Measurements from ENCODE around the gene ROR2. TPM values are rescaled to one million over a fixed set of nuclear protein-coding genes. Genes with fewer than 3 reads are reported as not detected.

Gene ROR2
- total RNA-seq, 1 donor from 2014 or later, result 0.74 TPM

DNA sequence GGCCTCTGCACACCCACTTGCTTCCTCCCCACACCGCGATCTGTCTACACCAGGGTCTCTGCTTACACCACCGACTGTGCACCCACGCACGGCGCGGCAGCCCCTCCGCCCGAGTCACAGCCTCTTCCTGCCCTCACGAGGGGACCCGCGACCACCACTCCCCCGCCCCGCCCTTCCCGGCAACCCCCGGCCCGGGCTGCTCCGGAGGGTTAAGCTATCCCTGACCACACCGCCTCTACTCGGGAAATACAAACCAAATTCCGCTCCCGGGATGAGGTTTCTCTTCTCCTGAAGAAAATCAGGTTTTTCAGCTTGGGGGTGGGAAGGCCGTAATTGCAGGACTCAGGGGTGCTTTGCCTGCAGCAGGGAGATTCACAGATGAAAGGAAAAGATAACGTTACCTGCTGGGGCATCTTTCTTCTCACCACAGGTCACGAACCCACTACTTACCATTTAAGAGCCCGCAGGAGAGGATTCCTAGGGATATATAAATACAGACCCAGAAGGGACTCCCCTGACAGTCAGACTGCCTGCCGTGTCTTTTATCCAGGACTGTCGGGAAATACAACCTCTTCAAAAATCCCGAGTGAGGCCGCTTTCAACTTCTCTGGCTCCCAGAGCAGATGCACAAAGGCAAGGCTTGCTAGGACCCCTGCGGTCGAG is 63.5 kb downstream of the ROR2 start:
- Histone ChIP-seq H3K9me3 (replicated peaks) (no peaks in the 10 kb centered on the region), H3K4me3 (no peak overlapping the region), H3K27me3 (ENCODE audit: low read depth) (peaks cover 30% of the 10 kb centered on the region), H3K36me3 (no peaks in the 10 kb centered on the region), H3K27ac (replicated peaks) (no peak overlapping the region), H3K4me1 (no peaks in the 10 kb centered on the region)
- no peak for TF ChIP-seq CTCF (IDR thresholded peaks at IDR 0.05; ENCODE audit: borderline replicate concordance)
- intact Hi-C loops (cut with micrococcal nuclease), result no loop called here
- DNase-seq, result no peak

- peaks cover 30% of the 10 kb centered on the region for H3K27me3 ChIP-seq (ENCODE audit: low read depth)
- DNase-seq, result no peak
- H3K36me3 ChIP-seq, result no peaks in the 10 kb centered on the region
- no peak for TF ChIP-seq CTCF (IDR thresholded peaks at IDR 0.05; ENCODE audit: borderline replicate concordance)
- H3K4me1 ChIP-seq, result peaks cover 3% of the 10 kb centered on the region
- intact Hi-C loops (cut with micrococcal nuclease), result no loop called here
- no peak overlapping the region for H3K27ac ChIP-seq (replicated peaks)
- no peak overlapping the region for H3K4me3 ChIP-seq
- no peaks in the 10 kb centered on the region for H3K9me3 ChIP-seq (replicated peaks)
These were observed 64.1 kb downstream of the ROR2 start for GRCh38 chr9:91885746-91886413.

DNA sequence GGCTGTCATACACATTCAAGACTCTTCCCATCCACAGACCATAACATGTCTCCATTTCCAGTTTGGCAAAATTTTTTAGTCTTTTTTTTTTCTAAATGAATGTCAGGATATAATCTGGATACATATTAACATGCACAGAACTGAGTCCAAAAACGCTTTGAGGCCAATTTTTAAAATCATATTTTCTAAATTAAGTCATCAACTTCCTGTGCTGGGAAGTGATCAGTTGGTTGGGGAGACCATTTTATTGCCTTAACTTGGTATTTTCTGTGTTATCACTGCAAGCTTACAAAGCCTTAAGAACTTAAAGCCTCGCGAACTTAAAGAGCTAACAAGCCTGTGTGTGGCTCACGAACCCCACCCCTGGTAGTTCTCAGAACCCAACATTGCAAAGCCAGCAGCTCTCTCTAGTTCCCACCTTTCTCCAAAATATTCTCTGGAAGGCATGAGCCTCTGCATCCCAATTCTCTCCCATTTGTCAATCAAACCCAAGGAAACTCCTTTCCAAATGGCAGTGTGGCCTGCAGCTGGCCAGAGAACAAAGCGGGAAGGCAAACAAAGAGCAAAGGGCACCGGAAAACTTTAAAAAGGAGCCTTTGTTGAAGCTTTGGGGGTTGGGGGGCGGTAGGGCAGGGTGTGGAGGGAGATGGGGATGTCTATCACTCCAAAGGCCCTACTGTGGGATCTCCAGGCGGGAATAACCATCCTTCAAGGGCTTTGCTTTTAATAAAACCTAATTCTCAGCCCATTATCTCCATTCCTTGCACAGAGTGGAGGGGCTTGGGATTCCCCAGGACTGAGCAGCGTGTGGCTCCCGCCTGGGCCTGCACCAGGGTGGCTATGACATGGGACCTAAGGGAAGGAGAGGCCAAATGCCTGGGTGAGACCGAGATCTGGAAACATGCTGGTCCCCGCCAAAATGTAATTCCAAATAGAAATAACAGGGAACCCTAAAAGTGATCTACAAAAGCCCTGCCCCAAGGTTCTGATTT is 65.0 kb downstream of the ROR2 start:
- H3K9me3 ChIP-seq (replicated peaks), result no peaks in the 10 kb centered on the region
- peaks cover 30% of the 10 kb centered on the region for H3K27me3 ChIP-seq (ENCODE audit: low read depth)
- intact Hi-C loops (cut with micrococcal nuclease), result no loop called here
- H3K4me1 ChIP-seq, result peaks cover 11% of the 10 kb centered on the region
- DNase-seq, result no peak
- TF ChIP-seq CTCF (IDR thresholded peaks at IDR 0.05; ENCODE audit: borderline replicate concordance), result no peak
- H3K4me3 ChIP-seq, result no peak overlapping the region
- H3K27ac ChIP-seq (replicated peaks), result no peak overlapping the region
- no peaks in the 10 kb centered on the region for H3K36me3 ChIP-seq

- H3K27me3 ChIP-seq (ENCODE audit: low read depth), result peaks cover 30% of the 10 kb centered on the region
- no peak overlapping the region for H3K4me3 ChIP-seq
- intact Hi-C loops (cut with micrococcal nuclease), result no loop called here
- no peak overlapping the region for H3K27ac ChIP-seq (replicated peaks)
- no peaks in the 10 kb centered on the region for H3K9me3 ChIP-seq (replicated peaks)
- H3K36me3 ChIP-seq, result no peaks in the 10 kb centered on the region
- peaks cover 11% of the 10 kb centered on the region for H3K4me1 ChIP-seq
- DNase-seq, result no peak
- no peak for TF ChIP-seq CTCF (IDR thresholded peaks at IDR 0.05; ENCODE audit: borderline replicate concordance)
These were observed 65.9 kb downstream of the ROR2 start for GRCh38 chr9:91884153-91884552.

DNA sequence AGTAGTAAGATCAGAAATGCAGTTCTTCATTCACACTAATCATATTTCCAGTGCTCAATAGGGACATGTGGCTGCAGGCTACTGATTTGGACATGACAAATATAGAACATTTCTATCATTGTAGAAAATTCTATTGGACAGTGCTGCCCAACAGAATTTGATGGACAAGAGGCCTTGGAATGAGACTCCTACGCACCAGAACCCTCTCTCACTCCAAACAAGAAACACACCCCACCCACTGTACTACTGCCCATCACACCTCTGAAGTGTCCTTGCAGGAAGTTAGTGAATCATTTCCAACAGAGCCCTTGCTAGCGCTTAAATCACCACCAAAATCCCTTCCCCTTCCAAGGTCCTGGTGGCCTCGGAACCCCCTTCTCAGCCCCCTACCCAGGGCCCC is 66.5 kb downstream of the ROR2 start:
- peaks cover 11% of the 10 kb centered on the region for H3K4me1 ChIP-seq
- H3K27ac ChIP-seq (replicated peaks), result no peak overlapping the region
- H3K27me3 ChIP-seq (ENCODE audit: low read depth), result peaks cover 26% of the 10 kb centered on the region
- H3K4me3 ChIP-seq, result no peak overlapping the region
- no peak for TF ChIP-seq CTCF (IDR thresholded peaks at IDR 0.05; ENCODE audit: borderline replicate concordance)
- intact Hi-C loops (cut with micrococcal nuclease), result no loop called here
- no peaks in the 10 kb centered on the region for H3K9me3 ChIP-seq (replicated peaks)
- no peak for DNase-seq
- H3K36me3 ChIP-seq, result no peaks in the 10 kb centered on the region

Measured in left ventricle myocardium inferior (tissue), 1 donor.